IMR-90 (cell line): ENCODE measurements around the gene TIMM50. TPM values are rescaled to one million over a fixed set of nuclear protein-coding genes. Genes with fewer than 3 reads are reported as not detected.

Source experiments
- ATAC-seq: fragments of 200-7000 bp; cut with Tn5 transposase; 2 replicates; pipeline ENCODE4 v1.9.1; 2020; ENCODE audit warnings: low read depth, mild to moderate bottlenecking, moderate library complexity
- BruUV-seq: library from RNA; stranded (reverse); fragments of 400-500 nt; replicated peaks from 2 replicates; lab custom pipeline; 2021; lab: Mats Ljungman, UMichigan
- CTCF ChIA-PET: fragments of 300-600 bp; formaldehyde crosslinking; extraction: SDS; loops from one replicate; lab custom pipeline; 2021; ENCODE audit warnings: antibody characterized with exemption; lab: Yijun Ruan, JAX
- POLR2A ChIA-PET: fragments of 300-600 bp; sonication (Branson Sonifier 250); formaldehyde crosslinking; loops from one replicate; lab custom pipeline; 2022; ENCODE audit warnings: antibody characterized with exemption; ENCODE audit not compliant: unreplicated experiment; lab: Charles Lee
- DNase-seq: peaks from one replicate; pipeline ENCODE4 v3.0.0; 2013
- H2AFZ ChIP-seq: replicated peaks from 2 replicates; pipeline ENCODE3; 2013; ENCODE audit warnings: low read length, mild to moderate bottlenecking; ENCODE audit not compliant: poor library complexity
- H2AK5ac ChIP-seq: 2 replicates; pipeline ENCODE4 v1.6.1; 2013; ENCODE audit warnings: low read depth, low read length, inconsistent platforms
- H2AK9ac ChIP-seq: replicated peaks from 2 replicates; pipeline ENCODE3; 2013; ENCODE audit warnings: mild to moderate bottlenecking, low read depth, low read length, moderate library complexity; ENCODE audit not compliant: poor library complexity
- H2BK120ac ChIP-seq: 2 replicates; pipeline ENCODE4 v1.6.1; 2013; ENCODE audit warnings: low read depth, low read length, inconsistent platforms
- H2BK15ac ChIP-seq: 3 replicates; pipeline ENCODE4 v1.6.1; 2013; ENCODE audit warnings: low read depth, low read length, inconsistent platforms
- H2BK20ac ChIP-seq: 2 replicates; pipeline ENCODE4 v1.6.1; 2013; ENCODE audit warnings: low read depth, mild to moderate bottlenecking, inconsistent platforms, low read length, moderate library complexity
- H2BK5ac ChIP-seq: 2 replicates; pipeline ENCODE4 v1.6.1; 2013; ENCODE audit warnings: mild to moderate bottlenecking, low read depth, low read length, inconsistent platforms; ENCODE audit not compliant: poor library complexity, severe bottlenecking
- H3K14ac ChIP-seq: replicated peaks from 2 replicates; pipeline ENCODE4 v1.6.1; 2013; ENCODE audit warnings: low read depth, low read length, inconsistent platforms
- H3K18ac ChIP-seq: 2 replicates; pipeline ENCODE4 v1.6.1; 2013; ENCODE audit warnings: low read depth, low read length, control low read depth
- H3K23ac ChIP-seq: 2 replicates; pipeline ENCODE4 v1.6.1; 2013; ENCODE audit warnings: low read depth, low read length, inconsistent platforms
- H3K27ac ChIP-seq: 2 replicates; pipeline ENCODE4 v1.5.1; 2013; ENCODE audit warnings: mild to moderate bottlenecking, control low read depth, low read length; ENCODE audit not compliant: insufficient read depth
- H3K27me3 ChIP-seq: 2 replicates; pipeline ENCODE4 v1.6.1; 2013; ENCODE audit warnings: low read length; ENCODE audit not compliant: control insufficient read depth, insufficient read depth
- H3K36me3 ChIP-seq: 2 replicates; pipeline ENCODE4 v1.6.1; 2013; ENCODE audit warnings: low read length, mixed read lengths; ENCODE audit not compliant: control insufficient read depth, insufficient read depth
- H3K4ac ChIP-seq: 2 replicates; pipeline ENCODE4 v1.6.1; 2013; ENCODE audit warnings: low read depth, low read length, inconsistent platforms
- H3K4me1 ChIP-seq: 2 replicates; pipeline ENCODE4 v1.6.1; 2013; ENCODE audit warnings: low read length, mixed read lengths; ENCODE audit not compliant: control insufficient read depth, insufficient read depth
- H3K4me2 ChIP-seq: 2 replicates; pipeline ENCODE4 v1.6.1; 2013; ENCODE audit warnings: low read depth, mild to moderate bottlenecking, control low read depth, low read length, moderate library complexity
- H3K4me3 ChIP-seq: 2 replicates; pipeline ENCODE4 v1.5.1; 2013; ENCODE audit warnings: low read depth, mild to moderate bottlenecking, control low read depth, low read length, moderate library complexity; ENCODE audit not compliant: insufficient read depth
- H3K56ac ChIP-seq: 2 replicates; pipeline ENCODE4 v1.6.1; 2013; ENCODE audit warnings: low read length, inconsistent platforms; ENCODE audit not compliant: insufficient read depth; ENCODE audit errors: extremely low read depth
- H3K79me1 ChIP-seq, 2 experiments: 2 replicates each; pipeline ENCODE4 v1.6.1; 2013; ENCODE audit warnings: low read length in 2 of 2, inconsistent platforms in 1 of 2, low read depth in 1 of 2
- H3K9ac ChIP-seq: 2 replicates; pipeline ENCODE4 v1.6.1; 2013; ENCODE audit warnings: low read depth, low read length, control low read depth
- H3K9me1 ChIP-seq: 2 replicates; pipeline ENCODE4 v1.6.1; 2013; ENCODE audit warnings: low read length, inconsistent platforms; ENCODE audit not compliant: insufficient read depth
- H3K9me3 ChIP-seq: 2 replicates; pipeline ENCODE4 v1.6.1; 2013; ENCODE audit warnings: low read length; ENCODE audit not compliant: control insufficient read depth, insufficient read depth
- H4K20me1 ChIP-seq: 2 replicates; pipeline ENCODE4 v1.6.1; 2013; ENCODE audit warnings: low read length, inconsistent platforms; ENCODE audit not compliant: insufficient read depth
- H4K5ac ChIP-seq: 2 replicates; pipeline ENCODE4 v1.6.1; 2013; ENCODE audit warnings: mild to moderate bottlenecking, low read depth, low read length, control low read depth
- H4K8ac ChIP-seq, 2 experiments: 2 replicates each; pipeline ENCODE4 v1.6.1; 2013; ENCODE audit warnings: low read depth in 2 of 2, low read length in 2 of 2, control low read depth in 1 of 2, inconsistent platforms in 1 of 2
- H4K91ac ChIP-seq: 2 replicates; pipeline ENCODE4 v1.6.1; 2013; ENCODE audit warnings: low read depth, low read length, inconsistent platforms; ENCODE audit not compliant: insufficient read depth
- BHLHE40 ChIP-seq: fragments of 150-350 bp; IDR thresholded peaks from 2 replicates; pipeline ENCODE4 v1.6.1; 2016; ENCODE audit warnings: mild to moderate bottlenecking, low read depth, low read length
- CEBPB ChIP-seq: IDR thresholded peaks from 2 replicates; pipeline ENCODE4 v1.6.1; 2012; ENCODE audit warnings: low read depth, low read length, improper control_type of control experiment
- CHD1 ChIP-seq: IDR thresholded peaks from 2 replicates; pipeline ENCODE4 v1.6.1; 2012; ENCODE audit warnings: low read depth, low read length, improper control_type of control experiment
- FOS ChIP-seq: fragments of 150-350 bp; IDR thresholded peaks from 2 replicates; pipeline ENCODE4 v1.6.1; 2016; ENCODE audit warnings: low read depth, low read length
- MAFK ChIP-seq: IDR thresholded peaks from 2 replicates; pipeline ENCODE4 v1.6.1; 2012; ENCODE audit warnings: low read depth, low read length, improper control_type of control experiment
- MAZ ChIP-seq: IDR thresholded peaks from 2 replicates; pipeline ENCODE4 v1.6.1; 2012; ENCODE audit warnings: low read depth, mild to moderate bottlenecking, low read length, improper control_type of control experiment, moderate library complexity, borderline replicate concordance
- MXI1 ChIP-seq: IDR thresholded peaks from 2 replicates; pipeline ENCODE4 v1.6.1; 2012; ENCODE audit warnings: low read depth, mild to moderate bottlenecking, low read length, moderate library complexity, borderline replicate concordance
- NFE2L2 ChIP-seq: fragments of 150-350 bp; IDR thresholded peaks from 2 replicates; pipeline ENCODE4 v1.6.1; 2016; ENCODE audit warnings: low read depth, mild to moderate bottlenecking, low read length
- POLR2A ChIP-seq: IDR thresholded peaks from 2 replicates; pipeline ENCODE4 v1.6.1; 2012; ENCODE audit warnings: mild to moderate bottlenecking, low read depth, low read length
- RAD21 ChIP-seq: IDR thresholded peaks from 2 replicates; pipeline ENCODE4 v1.6.1; 2012; ENCODE audit warnings: low read length, improper control_type of control experiment
- RCOR1 ChIP-seq: IDR thresholded peaks from 2 replicates; pipeline ENCODE4 v1.6.1; 2012; ENCODE audit warnings: mild to moderate bottlenecking, low read length, improper control_type of control experiment; ENCODE audit not compliant: insufficient replicate concordance
- SMC3 ChIP-seq: fragments of 150-350 bp; IDR thresholded peaks from 2 replicates; pipeline ENCODE4 v1.6.1; 2016; ENCODE audit warnings: low read depth, mild to moderate bottlenecking, antibody characterized with exemption, low read length, moderate library complexity
- WGBS, 2 experiments: methylation state at CpG; one replicate each; pipeline versions ENCODE4 v1.1.5 to v1.1.7; 2013; ENCODE audit warnings: missing lambda C conversion rate in 2 of 2; ENCODE audit not compliant: insufficient read length in 1 of 2; ENCODE audit errors: extremely low coverage in 2 of 2; 5-methylcytosine and 5-hydroxymethylcytosine counted together
- dilution Hi-C: fragments of 300-500 bp; cut with HindIII; formaldehyde crosslinking; loops from one replicate; pipeline ENCODE4 v1.14.3; 2018; ENCODE audit warnings: low sequenced_read_pairs; ENCODE audit not compliant: unreplicated experiment
- in situ Hi-C: fragments of 300-500 bp; cut with MboI; formaldehyde crosslinking; loops from 3 replicates; pipeline ENCODE4 v1.14.3; 2019; ENCODE audit warnings: low sequenced_read_pairs, inconsistent platforms, mixed read lengths
- intact Hi-C: fragments of 100-400 bp; cut with micrococcal nuclease; formaldehyde crosslinking; loops from 2 replicates; pipeline ENCODE4 v1.10.0; 2022
- polyA plus RNA-seq, 3 experiments: library from polyadenylated mRNA; depleted of rRNA; stranded (reverse); fragments of >200 nt; gene quantifications; 2 replicates each; pipeline ENCODE4 v1.2.3, GENCODE V29; 2012; ENCODE audit warnings: low replicate concordance in 1 of 3
- total RNA-seq: library from RNA; depleted of rRNA; stranded (reverse); fragments of >200 nt; gene quantifications from 2 replicates; pipeline ENCODE4 v1.2.3, GENCODE V29; 2012
- TF ChIP-seq, protein P1 (sequence below): conservative IDR thresholded peaks from 2 replicates; pipeline ENCODE4 v1.5.1; 2012; ENCODE audit warnings: mild to moderate bottlenecking, low read depth, low read length, improper control_type of control experiment
- TF ChIP-seq, protein P2 (sequence below): fragments of 150-350 bp; IDR thresholded peaks from 2 replicates; pipeline ENCODE4 v1.6.1; 2017; ENCODE audit warnings: mild to moderate bottlenecking, antibody characterized with exemption, low read length, low read depth

Gene TIMM50
- total and polyA plus RNA-seq, 2 of the 4 experiments (the other 2 are of a cell fraction), result 52.0 to 76.8 TPM

DNA sequence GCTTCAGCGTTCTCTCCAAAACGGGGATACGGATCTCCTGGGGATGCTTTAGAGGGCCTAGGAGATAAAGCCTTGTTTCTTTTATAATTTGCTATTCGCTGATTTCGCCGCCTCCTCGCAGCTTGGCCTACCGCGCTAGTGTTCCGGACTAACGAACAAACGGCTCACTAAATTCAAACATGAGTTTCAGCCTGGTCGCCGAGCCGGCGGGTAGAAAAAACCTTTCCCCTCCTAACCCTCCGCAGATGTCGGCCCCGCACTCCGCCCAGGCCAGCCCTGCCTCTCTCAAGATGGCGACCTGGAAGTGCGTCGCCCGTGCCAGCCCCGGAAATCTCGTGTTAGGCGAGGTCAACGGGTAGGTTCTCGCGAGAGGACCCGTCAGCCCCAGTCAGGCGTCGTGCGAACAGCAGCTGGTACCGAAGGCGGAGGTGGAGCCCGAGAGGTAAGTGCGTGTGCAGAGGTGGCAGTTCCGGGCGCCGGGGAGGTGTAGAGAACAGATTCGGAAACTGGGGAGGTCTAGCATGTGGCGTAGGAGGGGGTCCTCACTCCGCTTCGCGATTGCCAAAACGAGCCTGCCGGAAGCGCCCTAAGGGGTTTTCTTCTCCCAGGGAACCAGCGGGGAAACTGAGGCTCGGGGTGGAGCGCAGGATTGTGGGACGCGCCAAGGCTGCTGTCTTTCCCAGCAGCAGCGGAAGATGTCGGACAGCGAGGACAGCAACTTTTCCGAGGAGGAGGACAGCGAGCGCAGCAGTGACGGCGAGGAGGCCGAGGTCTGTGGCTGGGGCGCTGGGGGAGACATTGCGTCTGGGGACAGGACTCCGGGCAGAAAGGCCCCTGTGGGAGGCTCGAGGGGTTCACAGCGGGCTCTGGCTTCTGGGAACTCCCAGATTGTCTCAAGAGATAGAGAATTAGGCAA is 35.2 kb upstream of the TIMM50 start, which contains the start of gene SUPT5H:
SUPT5H (plus strand) TSS at position 387 of the 916 bp plus-strand sequence; CDS start at position 696, 309 bp downstream.
- no peak within 1 kb of the TSS for H2BK20ac ChIP-seq
- intact Hi-C loops, result loop anchor here (10.0 kb wide), 1 partner anchor 399 kb away; the partner anchor contains the start of gene FBL
- peaks cover 10% of the 10 kb centered on the region; the same call in 1 of the 2 replicates for H3K36me3 ChIP-seq
- peak; percentile 96 for ATAC-seq
- peak within 1 kb of the TSS; percentile 96 for H3K14ac ChIP-seq
- WGBS, 2 experiments, result 0% methylated on average over 34 of the region's 68 CpGs; no CpG with 5 or more reads in 1 of the 2 experiments
- peak within 1 kb of the TSS; percentile 96 for H3K27ac ChIP-seq
- CTCF ChIA-PET, result interaction anchor here (1.0 kb wide), 1 partner anchor 48 kb away, joined by 3 read pairs; no protein-coding TSS in a partner anchor
- peak within 1 kb of the TSS; percentile 95 for H3K4ac ChIP-seq
- H2AK5ac ChIP-seq, result peak within 1 kb of the TSS; percentile 99
- peak within 1 kb of the TSS; percentile 76 for H3K18ac ChIP-seq
- peak within 1 kb of the TSS; percentile 93 for H2AFZ ChIP-seq
- peak; percentile 97 for DNase-seq
- peak within 1 kb of the TSS; percentile 95 for H3K4me2 ChIP-seq
- peaks cover 5% of the 10 kb centered on the region for H3K4me1 ChIP-seq
- peaks cover 6% of the 10 kb centered on the region for H3K9me1 ChIP-seq
- POLR2A ChIA-PET, result interaction anchor here (0.6 to 1.0 kb wide), 3 partner anchors 9 to 87 kb away, joined by 12 to 22 read pairs (median 14); partner anchors contain the start of gene RPS16
- in situ Hi-C loops, result loop anchor here (25.0 kb wide), 1 partner anchor 392 kb away; the partner anchor contains the start of genes DYRK1B and FBL
- dilution Hi-C loops, result no loop called here
- no peaks in the 10 kb centered on the region for H3K27me3 ChIP-seq
- no peak within 1 kb of the TSS for H2BK15ac ChIP-seq
- H3K56ac ChIP-seq, result peak within 1 kb of the TSS; percentile 97
- peak within 1 kb of the TSS; percentile 83 for H3K4me3 ChIP-seq
- peak within 1 kb of the TSS; percentile 95 for H3K23ac ChIP-seq
- peak within 1 kb of the TSS; percentile 97 to 98 for H4K8ac ChIP-seq
- peaks cover 36% of the 10 kb centered on the region for H4K20me1 ChIP-seq
- H3K79me1 ChIP-seq, result peaks cover 11 to 53% of the 10 kb centered on the region in 2 experiments; a peak in 3 of 4 replicates
- peak within 1 kb of the TSS; percentile 89 for H2BK5ac ChIP-seq
- peak within 1 kb of the TSS; percentile 95 for H2AK9ac ChIP-seq
- H3K9me3 ChIP-seq, result no peaks in the 10 kb centered on the region
- H4K91ac ChIP-seq, result peak within 1 kb of the TSS; percentile 93
- H4K5ac ChIP-seq, result peak within 1 kb of the TSS; percentile 92
- H2BK120ac ChIP-seq, result peak within 1 kb of the TSS; percentile 31; the same call in 1 of the 2 replicates
- BruUV-seq, result TSS peak; percentile 95
- H3K9ac ChIP-seq, result peak within 1 kb of the TSS; percentile 99
- peak; percentile 94 for TF ChIP-seq POLR2A
- no peak; the same call in none of the 2 replicates for TF ChIP-seq CHD1
- no peak for TF ChIP-seq MAFK
- TF ChIP-seq MAZ, result 0 out of 2 replicates have a peak, but pooled peaks have one; percentile 33
- TF ChIP-seq CEBPB, result no peak
- TF ChIP-seq RAD21, result no peak
- TF ChIP-seq FOS, result no peak
- TF ChIP-seq, protein P1, sequence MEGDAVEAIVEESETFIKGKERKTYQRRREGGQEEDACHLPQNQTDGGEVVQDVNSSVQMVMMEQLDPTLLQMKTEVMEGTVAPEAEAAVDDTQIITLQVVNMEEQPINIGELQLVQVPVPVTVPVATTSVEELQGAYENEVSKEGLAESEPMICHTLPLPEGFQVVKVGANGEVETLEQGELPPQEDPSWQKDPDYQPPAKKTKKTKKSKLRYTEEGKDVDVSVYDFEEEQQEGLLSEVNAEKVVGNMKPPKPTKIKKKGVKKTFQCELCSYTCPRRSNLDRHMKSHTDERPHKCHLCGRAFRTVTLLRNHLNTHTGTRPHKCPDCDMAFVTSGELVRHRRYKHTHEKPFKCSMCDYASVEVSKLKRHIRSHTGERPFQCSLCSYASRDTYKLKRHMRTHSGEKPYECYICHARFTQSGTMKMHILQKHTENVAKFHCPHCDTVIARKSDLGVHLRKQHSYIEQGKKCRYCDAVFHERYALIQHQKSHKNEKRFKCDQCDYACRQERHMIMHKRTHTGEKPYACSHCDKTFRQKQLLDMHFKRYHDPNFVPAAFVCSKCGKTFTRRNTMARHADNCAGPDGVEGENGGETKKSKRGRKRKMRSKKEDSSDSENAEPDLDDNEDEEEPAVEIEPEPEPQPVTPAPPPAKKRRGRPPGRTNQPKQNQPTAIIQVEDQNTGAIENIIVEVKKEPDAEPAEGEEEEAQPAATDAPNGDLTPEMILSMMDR, result no peak
- TF ChIP-seq MXI1, result 0 out of 2 replicates have a peak, but pooled peaks have one; percentile 63
- TF ChIP-seq NFE2L2, result no peak
- no peak for TF ChIP-seq RCOR1
- TF ChIP-seq BHLHE40, result peak; percentile 91
- TF ChIP-seq SMC3, result no peak
- TF ChIP-seq, protein P2, sequence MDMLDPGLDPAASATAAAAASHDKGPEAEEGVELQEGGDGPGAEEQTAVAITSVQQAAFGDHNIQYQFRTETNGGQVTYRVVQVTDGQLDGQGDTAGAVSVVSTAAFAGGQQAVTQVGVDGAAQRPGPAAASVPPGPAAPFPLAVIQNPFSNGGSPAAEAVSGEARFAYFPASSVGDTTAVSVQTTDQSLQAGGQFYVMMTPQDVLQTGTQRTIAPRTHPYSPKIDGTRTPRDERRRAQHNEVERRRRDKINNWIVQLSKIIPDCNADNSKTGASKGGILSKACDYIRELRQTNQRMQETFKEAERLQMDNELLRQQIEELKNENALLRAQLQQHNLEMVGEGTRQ, result peak; percentile 17; the same call in 1 of the 2 replicates
